GM12892 (cell line): ENCODE measurements around the gene ARL3.

Source experiments
- POLR2A ChIP-seq: IDR thresholded peaks from 2 replicates; pipeline ENCODE4 v1.6.1; 2011; ENCODE audit warnings: low read depth, low read length, control low read depth
- POLR2AphosphoS5 ChIP-seq: IDR thresholded peaks from 2 replicates; pipeline ENCODE4 v1.6.1; 2011; ENCODE audit warnings: low read depth, low read length, control low read depth

DNA sequence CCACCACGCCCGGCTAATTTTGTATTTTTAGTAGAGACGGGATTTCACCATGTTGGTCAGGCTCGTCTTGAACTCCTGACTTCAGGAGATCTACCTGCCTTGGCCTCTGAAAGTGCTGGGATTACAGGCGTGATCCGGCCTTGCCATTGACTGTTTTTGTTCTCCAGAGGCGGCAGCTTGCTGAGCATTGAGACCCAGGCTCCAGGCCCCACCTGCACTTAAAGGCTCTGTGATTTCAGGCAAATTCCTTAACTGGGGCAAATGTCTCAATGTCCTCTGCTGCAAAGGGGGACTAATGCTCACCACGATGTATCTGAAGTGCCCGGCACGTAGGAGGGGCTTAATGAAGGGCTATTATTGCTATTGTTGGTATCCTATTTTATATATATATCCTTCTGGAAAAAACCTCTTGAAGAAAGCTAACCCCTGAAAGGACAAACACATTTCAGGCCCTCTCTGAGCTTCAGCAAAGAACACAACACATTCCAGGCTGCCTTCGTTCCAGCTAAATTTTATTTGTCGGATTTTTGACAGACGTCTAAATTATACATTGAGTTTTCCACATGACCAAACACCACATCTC is 40.9 kb downstream of the ARL3 start:
- TF ChIP-seq POLR2A, result no peak
- no peak for TF ChIP-seq POLR2AphosphoS5
